SK-N-SH (cell line): Measurements from ENCODE around the gene PPP1R37. TPM values are rescaled to one million over a fixed set of nuclear protein-coding genes. Genes with fewer than 3 reads are reported as not detected.

ENCODE experiments used
- CTCF ChIA-PET: fragments of 300-600, 350-600 bp; formaldehyde crosslinking; extraction: SDS; loops from one replicate; lab custom pipeline; 2021; lab: Yijun Ruan, JAX
- POLR2A ChIA-PET: fragments of 350-600 bp; sonication (Branson Sonifier 250); formaldehyde crosslinking; extraction: SDS; loops from one replicate; lab custom pipeline; 2020; ENCODE audit warnings: antibody characterized with exemption, inconsistent platforms; lab: Yijun Ruan, JAX
- DNase-seq: peaks from one replicate; pipeline ENCODE4 v3.0.0; 2012
- H2AFZ ChIP-seq: fragments of 200-600 bp; sonication (generic); 2 replicates; pipeline ENCODE4 v1.8.1; 2016; ENCODE audit warnings: antibody characterized with exemption, mild to moderate bottlenecking, low read depth
- H3F3A ChIP-seq: fragments of 200-600 bp; sonication (generic); replicated peaks from 2 replicates; pipeline ENCODE3; 2016; ENCODE audit warnings: antibody characterized with exemption, mild to moderate bottlenecking; ENCODE audit not compliant: insufficient read depth
- H3K27ac ChIP-seq, 2 experiments: fragments of 200-500 bp in 1 of 2; fragments of 200-600 bp in 1 of 2; sonication (Bioruptor generic) in 1 of 2; sonication (generic), shearing (Covaris generic) in 1 of 2; 2 replicates each; pipeline versions ENCODE4 v1.5.1 to v1.6.1; 2014 to 2016; ENCODE audit warnings: low read depth in 2 of 2, inconsistent platforms in 1 of 2, low read length in 1 of 2, mild to moderate bottlenecking in 1 of 2, mixed read lengths in 1 of 2
- H3K27me3 ChIP-seq: fragments of 200-600 bp; sonication (generic), shearing (Covaris generic); 2 replicates; pipeline ENCODE4 v1.6.1; 2016; ENCODE audit warnings: mixed run types; ENCODE audit not compliant: insufficient read depth
- H3K36me3 ChIP-seq, 2 experiments: fragments of 200-500 bp in 1 of 2; fragments of 200-600 bp in 1 of 2; sonication (Bioruptor generic) in 1 of 2; sonication (generic) in 1 of 2; replicated peaks in 1 of 2; 2 replicates each; pipeline versions ENCODE3 to v1.5.1; 2014 to 2016; ENCODE audit warnings: low read length in 1 of 2, mild to moderate bottlenecking in 1 of 2; ENCODE audit not compliant: insufficient read depth in 2 of 2, control insufficient read depth in 1 of 2
- H3K4me1 ChIP-seq, 2 experiments: fragments of 200-500 bp in 1 of 2; fragments of 200-600 bp in 1 of 2; sonication (Bioruptor generic) in 1 of 2; sonication (generic), shearing (Covaris generic) in 1 of 2; 2 replicates each; pipeline versions ENCODE4 v1.5.1 to v1.6.1; 2014 to 2016; ENCODE audit warnings: low read depth in 1 of 2, low read length in 1 of 2, mixed run types in 1 of 2; ENCODE audit not compliant: insufficient read depth in 2 of 2, control insufficient read depth in 1 of 2
- H3K4me2 ChIP-seq: fragments of 200-600 bp; sonication (generic), shearing (Covaris generic); 2 replicates; pipeline ENCODE4 v1.6.1; 2017; ENCODE audit warnings: mixed run types
- H3K4me3 ChIP-seq, 2 experiments: fragments of 200-500 bp in 1 of 2; fragments of 200-600 bp in 1 of 2; sonication (Bioruptor generic) in 1 of 2; sonication (generic), shearing (Covaris generic) in 1 of 2; 2 replicates each; pipeline versions ENCODE4 v1.5.1 to v1.8.1; 2014 to 2016; ENCODE audit warnings: low read depth in 2 of 2, inconsistent platforms in 1 of 2, low read length in 1 of 2, mild to moderate bottlenecking in 1 of 2, mixed read lengths in 1 of 2, moderate library complexity in 1 of 2
- H3K79me2 ChIP-seq: fragments of 200-600 bp; sonication (generic); 2 replicates; pipeline ENCODE4 v1.8.1; 2017; ENCODE audit warnings: mild to moderate bottlenecking; ENCODE audit not compliant: insufficient read depth
- H3K9ac ChIP-seq: fragments of 200-600 bp; sonication (generic); 2 replicates; pipeline ENCODE4 v1.6.1; 2017; ENCODE audit warnings: mixed run types
- H3K9me2 ChIP-seq: fragments of 200-600 bp; sonication (generic); 2 replicates; pipeline ENCODE4 v1.6.1; 2017; ENCODE audit warnings: mixed run types
- H3K9me3 ChIP-seq: fragments of 200-600 bp; sonication (generic); 2 replicates; pipeline ENCODE4 v1.6.1; 2017; ENCODE audit warnings: mixed run types, mild to moderate bottlenecking, moderate library complexity
- H4K20me1 ChIP-seq: fragments of 200-600 bp; sonication (generic); 2 replicates; pipeline ENCODE4 v1.6.1; 2017; ENCODE audit warnings: mild to moderate bottlenecking, mixed run types; ENCODE audit not compliant: insufficient read depth
- EZH2phosphoT487 ChIP-seq: fragments of 200-600 bp; sonication (generic); IDR thresholded peaks from 2 replicates; pipeline ENCODE4 v1.6.1; 2017; ENCODE audit warnings: low read depth, mixed run types, mild to moderate bottlenecking, antibody characterized with exemption, moderate library complexity, borderline replicate concordance
- FOSL2 ChIP-seq: IDR thresholded peaks from 2 replicates; pipeline ENCODE4 v1.4.0; 2012; ENCODE audit warnings: low read depth, mild to moderate bottlenecking, moderate library complexity, borderline replicate concordance
- FOXJ3 ChIP-seq: sonication (generic); formaldehyde crosslinking; IDR thresholded peaks from 2 replicates; pipeline ENCODE4 v1.5.1; 2020; ENCODE audit warnings: mild to moderate bottlenecking, missing genetic modification reagents
- GABPA ChIP-seq: IDR thresholded peaks from 2 replicates; pipeline ENCODE4 v1.4.0; 2012; ENCODE audit warnings: low read depth, mild to moderate bottlenecking
- JUND ChIP-seq: IDR thresholded peaks from 2 replicates; pipeline ENCODE4 v1.4.0; 2012
- NFIC ChIP-seq: IDR thresholded peaks from 2 replicates; pipeline ENCODE4 v1.4.0; 2012; ENCODE audit warnings: borderline replicate concordance
- RAD21 ChIP-seq: IDR thresholded peaks from 2 replicates; pipeline ENCODE4 v1.6.1; 2012; ENCODE audit warnings: mild to moderate bottlenecking, low read length
- RFX5 ChIP-seq: IDR thresholded peaks from 2 replicates; pipeline ENCODE4 v1.6.1; 2012; ENCODE audit warnings: mild to moderate bottlenecking, improper control_type of control experiment, low read length
- RXRA ChIP-seq: IDR thresholded peaks from 2 replicates; pipeline ENCODE4 v1.4.0; 2012; ENCODE audit warnings: low read depth, mild to moderate bottlenecking, borderline replicate concordance
- SIN3A ChIP-seq: IDR thresholded peaks from 2 replicates; pipeline ENCODE4 v1.6.1; 2012; ENCODE audit warnings: low read depth, mild to moderate bottlenecking, low read length, moderate library complexity, borderline replicate concordance
- SMC3 ChIP-seq: IDR thresholded peaks from 2 replicates; pipeline ENCODE4 v1.6.1; 2012; ENCODE audit warnings: low read depth, low read length, improper control_type of control experiment
- TAF1 ChIP-seq: IDR thresholded peaks from 2 replicates; pipeline ENCODE4 v1.6.1; 2012; ENCODE audit warnings: low read depth, mild to moderate bottlenecking, low read length, moderate library complexity, borderline replicate concordance
- USF2 ChIP-seq: fragments of 150-350 bp; IDR thresholded peaks from 2 replicates; pipeline ENCODE4 v1.6.1; 2017; ENCODE audit warnings: antibody characterized with exemption, low read length, low read depth, borderline replicate concordance
- WGBS: methylation state at CpG from one replicate; pipeline ENCODE4 v1.1.6; 2017; ENCODE audit warnings: low lambda C conversion rate; 5-methylcytosine and 5-hydroxymethylcytosine counted together
- polyA plus RNA-seq, 3 experiments: library from polyadenylated mRNA; depleted of rRNA; stranded (reverse); fragments of >200 nt; gene quantifications; 2 replicates each; pipeline ENCODE4 v1.2.3, GENCODE V29; 2012
- TF ChIP-seq, protein P1 (sequence below): IDR thresholded peaks from 2 replicates; pipeline ENCODE4 v1.6.1; 2012; ENCODE audit warnings: mild to moderate bottlenecking, low read depth, low read length, moderate library complexity
- TF ChIP-seq, protein P2 (sequence below): IDR thresholded peaks from 2 replicates; pipeline ENCODE4 v1.4.0; 2012; ENCODE audit warnings: low read depth, borderline replicate concordance
- TF ChIP-seq, protein P3 (sequence below): fragments of 150-350 bp; IDR thresholded peaks from 2 replicates; pipeline ENCODE4 v1.6.1; 2016; ENCODE audit warnings: mild to moderate bottlenecking, low read depth, low read length
- TF ChIP-seq, protein P4 (sequence below): IDR thresholded peaks from 2 replicates; pipeline ENCODE4; 2012

The PPP1R37 gene
- polyA plus RNA-seq, 1 of the 3 experiments (the other 2 are of a cell fraction): 24.4 TPM

GRCh38 chr19:45115809-45116615 is 23.0 kb downstream of the PPP1R37 start:
- no peak overlapping the region for H3K27ac ChIP-seq
- peaks cover 91% of the 10 kb centered on the region for H3K79me2 ChIP-seq
- H3K9me3 ChIP-seq: no peaks in the 10 kb centered on the region
- CTCF ChIA-PET: interaction anchor here (0.7 to 1.6 kb wide), 4 partner anchors 9 to 57 kb away, joined by 3 to 6 read pairs (median 5); no protein-coding TSS in a partner anchor
- H3K4me3 ChIP-seq: no peak overlapping the region
- no peak overlapping the region for H3K9ac ChIP-seq
- H3K36me3 ChIP-seq: no peaks in the 10 kb centered on the region
- H4K20me1 ChIP-seq: peaks cover 94% of the 10 kb centered on the region
- H3F3A ChIP-seq: no peaks in the 10 kb centered on the region
- no peaks in the 10 kb centered on the region for H3K27me3 ChIP-seq
- peaks cover 0 to 5% of the 10 kb centered on the region in 2 experiments; a peak in 1 of 4 replicates for H3K4me1 ChIP-seq
- H3K9me2 ChIP-seq: no peaks in the 10 kb centered on the region
- 85% methylated on average over 10 of the region's 21 CpGs for WGBS
- TF ChIP-seq, protein P1, sequence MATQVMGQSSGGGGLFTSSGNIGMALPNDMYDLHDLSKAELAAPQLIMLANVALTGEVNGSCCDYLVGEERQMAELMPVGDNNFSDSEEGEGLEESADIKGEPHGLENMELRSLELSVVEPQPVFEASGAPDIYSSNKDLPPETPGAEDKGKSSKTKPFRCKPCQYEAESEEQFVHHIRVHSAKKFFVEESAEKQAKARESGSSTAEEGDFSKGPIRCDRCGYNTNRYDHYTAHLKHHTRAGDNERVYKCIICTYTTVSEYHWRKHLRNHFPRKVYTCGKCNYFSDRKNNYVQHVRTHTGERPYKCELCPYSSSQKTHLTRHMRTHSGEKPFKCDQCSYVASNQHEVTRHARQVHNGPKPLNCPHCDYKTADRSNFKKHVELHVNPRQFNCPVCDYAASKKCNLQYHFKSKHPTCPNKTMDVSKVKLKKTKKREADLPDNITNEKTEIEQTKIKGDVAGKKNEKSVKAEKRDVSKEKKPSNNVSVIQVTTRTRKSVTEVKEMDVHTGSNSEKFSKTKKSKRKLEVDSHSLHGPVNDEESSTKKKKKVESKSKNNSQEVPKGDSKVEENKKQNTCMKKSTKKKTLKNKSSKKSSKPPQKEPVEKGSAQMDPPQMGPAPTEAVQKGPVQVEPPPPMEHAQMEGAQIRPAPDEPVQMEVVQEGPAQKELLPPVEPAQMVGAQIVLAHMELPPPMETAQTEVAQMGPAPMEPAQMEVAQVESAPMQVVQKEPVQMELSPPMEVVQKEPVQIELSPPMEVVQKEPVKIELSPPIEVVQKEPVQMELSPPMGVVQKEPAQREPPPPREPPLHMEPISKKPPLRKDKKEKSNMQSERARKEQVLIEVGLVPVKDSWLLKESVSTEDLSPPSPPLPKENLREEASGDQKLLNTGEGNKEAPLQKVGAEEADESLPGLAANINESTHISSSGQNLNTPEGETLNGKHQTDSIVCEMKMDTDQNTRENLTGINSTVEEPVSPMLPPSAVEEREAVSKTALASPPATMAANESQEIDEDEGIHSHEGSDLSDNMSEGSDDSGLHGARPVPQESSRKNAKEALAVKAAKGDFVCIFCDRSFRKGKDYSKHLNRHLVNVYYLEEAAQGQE: no peak
- TF ChIP-seq RFX5 (no peak), GABPA (no peak)
- TF ChIP-seq, protein P2, sequence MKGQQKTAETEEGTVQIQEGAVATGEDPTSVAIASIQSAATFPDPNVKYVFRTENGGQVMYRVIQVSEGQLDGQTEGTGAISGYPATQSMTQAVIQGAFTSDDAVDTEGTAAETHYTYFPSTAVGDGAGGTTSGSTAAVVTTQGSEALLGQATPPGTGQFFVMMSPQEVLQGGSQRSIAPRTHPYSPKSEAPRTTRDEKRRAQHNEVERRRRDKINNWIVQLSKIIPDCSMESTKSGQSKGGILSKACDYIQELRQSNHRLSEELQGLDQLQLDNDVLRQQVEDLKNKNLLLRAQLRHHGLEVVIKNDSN: no peak
- DNase-seq: no peak
- no peak overlapping the region for H3K4me2 ChIP-seq
- POLR2A ChIA-PET: no interaction called here
- no peak overlapping the region for H2AFZ ChIP-seq

GRCh38 chr19:45117167-45117594 is 24.2 kb downstream of the PPP1R37 start:
- H3F3A ChIP-seq: no peaks in the 10 kb centered on the region
- no peaks in the 10 kb centered on the region for H3K27me3 ChIP-seq
- no peak overlapping the region for H3K4me3 ChIP-seq
- H3K36me3 ChIP-seq: no peaks in the 10 kb centered on the region
- H3K79me2 ChIP-seq: peaks cover 89% of the 10 kb centered on the region
- no peak overlapping the region for H3K27ac ChIP-seq
- no peak overlapping the region for H2AFZ ChIP-seq
- no peak overlapping the region for H3K4me2 ChIP-seq
- H3K4me1 ChIP-seq: peaks cover 0 to 7% of the 10 kb centered on the region in 2 experiments; a peak in 1 of 4 replicates
- 88% methylated on average over 16 of the region's 16 CpGs for WGBS
- ChIA-PET CTCF (no interaction called here), POLR2A (no interaction called here)
- peaks cover 96% of the 10 kb centered on the region for H4K20me1 ChIP-seq
- no peaks in the 10 kb centered on the region for H3K9me3 ChIP-seq
- no peak overlapping the region for H3K9ac ChIP-seq
- H3K9me2 ChIP-seq: no peaks in the 10 kb centered on the region
- no peak for DNase-seq
- TF ChIP-seq TAF1: no peak
- TF ChIP-seq, protein P3, sequence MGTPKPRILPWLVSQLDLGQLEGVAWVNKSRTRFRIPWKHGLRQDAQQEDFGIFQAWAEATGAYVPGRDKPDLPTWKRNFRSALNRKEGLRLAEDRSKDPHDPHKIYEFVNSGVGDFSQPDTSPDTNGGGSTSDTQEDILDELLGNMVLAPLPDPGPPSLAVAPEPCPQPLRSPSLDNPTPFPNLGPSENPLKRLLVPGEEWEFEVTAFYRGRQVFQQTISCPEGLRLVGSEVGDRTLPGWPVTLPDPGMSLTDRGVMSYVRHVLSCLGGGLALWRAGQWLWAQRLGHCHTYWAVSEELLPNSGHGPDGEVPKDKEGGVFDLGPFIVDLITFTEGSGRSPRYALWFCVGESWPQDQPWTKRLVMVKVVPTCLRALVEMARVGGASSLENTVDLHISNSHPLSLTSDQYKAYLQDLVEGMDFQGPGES: no peak
- TF ChIP-seq USF2: no peak
- TF ChIP-seq SMC3: no peak
- no peak for TF ChIP-seq GABPA
- TF ChIP-seq RAD21: no peak
- TF ChIP-seq FOXJ3 (CRISPR knock-in tag): no peak
- no peak for TF ChIP-seq FOSL2
- no peak for TF ChIP-seq NFIC
- TF ChIP-seq, protein P4, sequence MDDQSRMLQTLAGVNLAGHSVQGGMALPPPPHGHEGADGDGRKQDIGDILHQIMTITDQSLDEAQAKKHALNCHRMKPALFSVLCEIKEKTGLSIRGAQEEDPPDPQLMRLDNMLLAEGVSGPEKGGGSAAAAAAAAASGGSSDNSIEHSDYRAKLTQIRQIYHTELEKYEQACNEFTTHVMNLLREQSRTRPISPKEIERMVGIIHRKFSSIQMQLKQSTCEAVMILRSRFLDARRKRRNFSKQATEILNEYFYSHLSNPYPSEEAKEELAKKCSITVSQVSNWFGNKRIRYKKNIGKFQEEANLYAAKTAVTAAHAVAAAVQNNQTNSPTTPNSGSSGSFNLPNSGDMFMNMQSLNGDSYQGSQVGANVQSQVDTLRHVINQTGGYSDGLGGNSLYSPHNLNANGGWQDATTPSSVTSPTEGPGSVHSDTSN: no peak
- TF ChIP-seq SIN3A: no peak
- TF ChIP-seq EZH2phosphoT487: no peak
- TF ChIP-seq JUND: no peak
- TF ChIP-seq, protein P2: no peak
- TF ChIP-seq RXRA: no peak
